ENCODE results near the gene PTK7. TPM values are rescaled to one million over a fixed set of nuclear protein-coding genes. Genes with fewer than 3 reads are reported as not detected.

PTK7 gene
- total and polyA plus RNA-seq, 2 donors (not counting 3 experiments of a cell fraction or from before 2014, with no cell fraction given) = 41.9 to 65.6 TPM

GRCh38 chr6:43036712-43037111, 39.4 kb upstream of the PTK7 start:
- POLR2A ChIA-PET = no interaction called here
- DNase-seq (ENCODE audit: low read depth, low spot score) = no peak
- Histone ChIP-seq H3K4me2 (ENCODE audit: insufficient read depth, low read length) (no peak overlapping the region), H3K9ac (replicated peaks; ENCODE audit: extremely low read depth, insufficient read depth, low read length) (no peak overlapping the region), H3K27me3 (ENCODE audit: control insufficient read depth in 2 of 2, insufficient read depth in 2 of 2, low read length in 2 of 2) (no peaks in the 10 kb centered on the region), H4K20me1 (replicated peaks; ENCODE audit: control insufficient read depth, extremely low read depth, insufficient read depth, low read length) (no peaks in the 10 kb centered on the region), H3K79me2 (ENCODE audit: control insufficient read depth, insufficient read depth, low read length) (no peaks in the 10 kb centered on the region), H3K4me3 (replicated peaks in 1 of 3; ENCODE audit: insufficient read depth in 1 of 3, low read depth in 1 of 3, low read length in 3 of 3) (no peak overlapping the region), H3K4me1 (ENCODE audit: control insufficient read depth, extremely low read depth, insufficient read depth, low read length) (no peaks in the 10 kb centered on the region), H2AFZ (ENCODE audit: low read depth, low read length) (no peak overlapping the region), H3K36me3 (ENCODE audit: control insufficient read depth in 2 of 2, extremely low read depth in 1 of 2, insufficient read depth in 2 of 2, low read length in 2 of 2) (peaks cover 4 to 43% of the 10 kb centered on the region in 2 experiments), H3K9me1 (replicated peaks; ENCODE audit: control insufficient read depth, extremely low read depth, insufficient read depth, low read length) (no peaks in the 10 kb centered on the region), H3K9me3 (replicated peaks; ENCODE audit: control insufficient read depth, insufficient read depth, low read length) (no peaks in the 10 kb centered on the region), H3K27ac (ENCODE audit: insufficient read depth, low read depth, low read length) (no peak overlapping the region)
- intact Hi-C loops (cut with micrococcal nuclease) (no loop called here), dilution Hi-C loops (cut with MboI; ENCODE audit: extremely low pct_ligation_motif_present, low sequenced_read_pairs) (no loop called here)
- FAIRE-seq = no peak
- BruUV-seq (replicated peaks) = no TSS peak
- CTCF ChIA-PET = no interaction called here
- TF ChIP-seq EZH2 (IDR thresholded peaks at IDR 0.05; ENCODE audit: borderline replicate concordance, low read depth, low read length, severe bottlenecking) = no peak
- no peak for TF ChIP-seq POLR2A (IDR thresholded peaks at IDR 0.05; ENCODE audit: low read depth, low read length)
- TF ChIP-seq GATA2 (IDR thresholded peaks at IDR 0.05; ENCODE audit: insufficient read depth, insufficient read length, low read depth, low read length) = no peak
- TF ChIP-seq MYC (IDR thresholded peaks at IDR 0.05; ENCODE audit: low read depth, low read length) = no peak
- TF ChIP-seq, protein P1, sequence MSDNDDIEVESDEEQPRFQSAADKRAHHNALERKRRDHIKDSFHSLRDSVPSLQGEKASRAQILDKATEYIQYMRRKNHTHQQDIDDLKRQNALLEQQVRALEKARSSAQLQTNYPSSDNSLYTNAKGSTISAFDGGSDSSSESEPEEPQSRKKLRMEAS (IDR thresholded peaks at IDR 0.05; ENCODE audit: insufficient read depth, insufficient read length) = no peak
- no peak for TF ChIP-seq FOS (IDR thresholded peaks at IDR 0.05; ENCODE audit: borderline replicate concordance, insufficient read depth, low read length)
- TF ChIP-seq CTCF (IDR thresholded peaks at IDR 0.05; ENCODE audit: extremely low read depth in 1 of 2, insufficient read depth in 1 of 2, low read depth in 1 of 2, low read length in 2 of 2) = no peak
- no peak for TF ChIP-seq JUN (IDR thresholded peaks at IDR 0.05; ENCODE audit: borderline replicate concordance, insufficient read depth, insufficient read length, low read depth)
- TF ChIP-seq POLR2AphosphoS5 (IDR thresholded peaks at IDR 0.05; ENCODE audit: insufficient read depth, low read depth, low read length) = no peak
